ENCODE data around the gene RSPO3.
A peak's percentile ranks its signal among the peaks of the same experiment; 100 is the strongest.

Gene RSPO3

GRCh38 chr6:127162836-127163235 is 44.4 kb downstream of the RSPO3 start:
- DNase-seq (ENCODE audit: low spot score) = no peak

- no peak for DNase-seq (ENCODE audit: low spot score)
Measured at GRCh38 chr6:127164036-127164435, 45.6 kb downstream of the RSPO3 start.

GRCh38 chr6:127164565-127164964 is 46.1 kb downstream of the RSPO3 start:
- DNase-seq (ENCODE audit: low spot score) = no peak

- DNase-seq (ENCODE audit: low spot score) = no peak
Measured at GRCh38 chr6:127173156-127173940, 54.9 kb downstream of the RSPO3 start.

- no peak for DNase-seq (ENCODE audit: low spot score)
Measured at GRCh38 chr6:127176146-127176545, 57.7 kb downstream of the RSPO3 start.

GRCh38 chr6:127177030-127177922 is 58.8 kb downstream of the RSPO3 start:
- DNase-seq (ENCODE audit: low spot score) = no peak

- no peak for DNase-seq (ENCODE audit: low spot score)
Measured at GRCh38 chr6:127177923-127178231, 59.4 kb downstream of the RSPO3 start.

- DNase-seq (ENCODE audit: low spot score) = no peak
Measured at GRCh38 chr6:127178746-127179145, 60.3 kb downstream of the RSPO3 start.

- no peak for DNase-seq (ENCODE audit: low spot score)
Measured at GRCh38 chr6:127180426-127180825, 62.0 kb downstream of the RSPO3 start.

GRCh38 chr6:127182501-127182900 is 64.0 kb downstream of the RSPO3 start:
- DNase-seq (ENCODE audit: low spot score) = no peak

- DNase-seq (ENCODE audit: low spot score) = no peak
Measured at GRCh38 chr6:127185437-127185995, 67.0 kb downstream of the RSPO3 start.

- no peak for DNase-seq (ENCODE audit: low spot score)
Measured at GRCh38 chr6:127186889-127187288, 68.4 kb downstream of the RSPO3 start.

- no peak for DNase-seq (ENCODE audit: low spot score)
Measured at GRCh38 chr6:127188744-127189143, 70.3 kb downstream of the RSPO3 start.

- DNase-seq (ENCODE audit: low spot score) = peak; percentile 26
Measured at GRCh38 chr6:127190552-127190951, 72.1 kb downstream of the RSPO3 start.

- no peak for DNase-seq (ENCODE audit: low spot score)
Measured at GRCh38 chr6:127191716-127192115, 73.2 kb downstream of the RSPO3 start.

GRCh38 chr6:127192911-127193541 is 74.6 kb downstream of the RSPO3 start:
- no peak for DNase-seq (ENCODE audit: low spot score)

GRCh38 chr6:127195833-127196232 is 77.4 kb downstream of the RSPO3 start:
- DNase-seq (ENCODE audit: low spot score) = no peak

GRCh38 chr6:127198549-127198948 is 80.1 kb downstream of the RSPO3 start:
- DNase-seq (ENCODE audit: low spot score) = no peak

GRCh38 chr6:127199470-127199869 is 81.0 kb downstream of the RSPO3 start:
- DNase-seq (ENCODE audit: low spot score) = no peak

GRCh38 chr6:127200114-127200513 is 81.6 kb downstream of the RSPO3 start:
- DNase-seq (ENCODE audit: low spot score) = no peak

GRCh38 chr6:127201321-127201720 is 82.8 kb downstream of the RSPO3 start:
- DNase-seq (ENCODE audit: low spot score) = no peak

GRCh38 chr6:127202676-127203075 is 84.2 kb downstream of the RSPO3 start:
- DNase-seq (ENCODE audit: low spot score) = no peak

- no peak for DNase-seq (ENCODE audit: low spot score)
Measured at GRCh38 chr6:127204281-127204680, 85.8 kb downstream of the RSPO3 start.

All from SW480 (cell line).